ENCODE results near the gene PLD4.

DNA sequence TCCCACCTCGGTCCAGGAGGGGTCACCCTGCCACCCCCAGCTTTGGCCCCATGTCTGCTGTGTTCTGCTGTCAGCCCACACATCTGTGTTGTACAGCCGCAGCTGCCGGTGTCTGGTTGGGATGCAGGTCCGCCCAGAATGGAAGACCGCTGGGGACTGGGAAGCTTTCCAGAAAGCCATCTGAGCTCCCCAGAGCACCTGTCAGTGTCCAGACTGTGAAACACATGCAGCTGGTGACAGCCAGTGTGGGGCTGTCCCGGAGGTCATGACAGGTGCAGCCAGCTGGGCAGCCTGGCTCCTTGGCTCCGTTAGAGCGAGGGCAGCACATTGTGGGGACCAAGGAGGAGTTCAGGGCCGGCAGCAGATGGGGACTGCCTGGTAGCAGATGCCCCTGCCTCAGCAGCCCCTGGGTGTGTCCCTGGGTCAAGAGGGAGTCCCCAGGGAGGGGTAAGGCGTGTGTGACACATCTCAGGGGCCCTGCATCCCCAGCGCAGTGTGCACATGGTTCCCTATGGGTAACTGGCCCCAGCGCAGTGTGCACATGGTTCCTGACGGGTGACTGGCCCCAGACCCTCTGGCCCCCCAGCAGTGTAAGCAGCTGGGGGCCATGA is 43.2 kb upstream of the PLD4 start:
- TF ChIP-seq, protein P1, sequence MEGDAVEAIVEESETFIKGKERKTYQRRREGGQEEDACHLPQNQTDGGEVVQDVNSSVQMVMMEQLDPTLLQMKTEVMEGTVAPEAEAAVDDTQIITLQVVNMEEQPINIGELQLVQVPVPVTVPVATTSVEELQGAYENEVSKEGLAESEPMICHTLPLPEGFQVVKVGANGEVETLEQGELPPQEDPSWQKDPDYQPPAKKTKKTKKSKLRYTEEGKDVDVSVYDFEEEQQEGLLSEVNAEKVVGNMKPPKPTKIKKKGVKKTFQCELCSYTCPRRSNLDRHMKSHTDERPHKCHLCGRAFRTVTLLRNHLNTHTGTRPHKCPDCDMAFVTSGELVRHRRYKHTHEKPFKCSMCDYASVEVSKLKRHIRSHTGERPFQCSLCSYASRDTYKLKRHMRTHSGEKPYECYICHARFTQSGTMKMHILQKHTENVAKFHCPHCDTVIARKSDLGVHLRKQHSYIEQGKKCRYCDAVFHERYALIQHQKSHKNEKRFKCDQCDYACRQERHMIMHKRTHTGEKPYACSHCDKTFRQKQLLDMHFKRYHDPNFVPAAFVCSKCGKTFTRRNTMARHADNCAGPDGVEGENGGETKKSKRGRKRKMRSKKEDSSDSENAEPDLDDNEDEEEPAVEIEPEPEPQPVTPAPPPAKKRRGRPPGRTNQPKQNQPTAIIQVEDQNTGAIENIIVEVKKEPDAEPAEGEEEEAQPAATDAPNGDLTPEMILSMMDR (IDR thresholded peaks at IDR 0.05), result no peak
- TF ChIP-seq POLR2A (IDR thresholded peaks at IDR 0.05) (no peak), POLR2AphosphoS5 (IDR thresholded peaks at IDR 0.05; ENCODE audit: insufficient read depth in 1 of 2, low read depth in 1 of 2) (no peak)
